ENCODE results near the gene TOX2.
A peak's percentile ranks its signal among the peaks of the same experiment; 100 is the strongest.

Gene TOX2

DNA sequence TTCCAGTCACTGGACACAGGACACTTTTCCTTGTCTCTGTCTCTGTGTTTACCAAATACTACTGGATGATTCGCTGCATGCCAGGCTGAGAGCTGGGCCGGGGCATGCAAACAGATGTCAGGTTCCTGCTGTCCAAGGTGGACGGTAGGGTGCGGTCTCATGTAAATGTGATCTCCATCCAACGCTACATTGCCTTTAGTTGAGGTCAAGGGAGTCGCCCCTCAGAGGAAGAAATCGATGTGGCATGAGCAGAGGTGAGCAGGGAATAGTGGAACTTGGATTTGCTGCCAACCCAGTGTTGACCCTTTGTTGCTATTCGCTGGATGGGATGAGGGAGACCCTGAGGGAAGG, 9.8 kb upstream of the TOX2 start:
- no peak for DNase-seq (ENCODE audit: low read depth)
- H3K4me3 ChIP-seq (replicated peaks; ENCODE audit: low read depth, low read length): no peak overlapping the region
- TF ChIP-seq, protein P1, sequence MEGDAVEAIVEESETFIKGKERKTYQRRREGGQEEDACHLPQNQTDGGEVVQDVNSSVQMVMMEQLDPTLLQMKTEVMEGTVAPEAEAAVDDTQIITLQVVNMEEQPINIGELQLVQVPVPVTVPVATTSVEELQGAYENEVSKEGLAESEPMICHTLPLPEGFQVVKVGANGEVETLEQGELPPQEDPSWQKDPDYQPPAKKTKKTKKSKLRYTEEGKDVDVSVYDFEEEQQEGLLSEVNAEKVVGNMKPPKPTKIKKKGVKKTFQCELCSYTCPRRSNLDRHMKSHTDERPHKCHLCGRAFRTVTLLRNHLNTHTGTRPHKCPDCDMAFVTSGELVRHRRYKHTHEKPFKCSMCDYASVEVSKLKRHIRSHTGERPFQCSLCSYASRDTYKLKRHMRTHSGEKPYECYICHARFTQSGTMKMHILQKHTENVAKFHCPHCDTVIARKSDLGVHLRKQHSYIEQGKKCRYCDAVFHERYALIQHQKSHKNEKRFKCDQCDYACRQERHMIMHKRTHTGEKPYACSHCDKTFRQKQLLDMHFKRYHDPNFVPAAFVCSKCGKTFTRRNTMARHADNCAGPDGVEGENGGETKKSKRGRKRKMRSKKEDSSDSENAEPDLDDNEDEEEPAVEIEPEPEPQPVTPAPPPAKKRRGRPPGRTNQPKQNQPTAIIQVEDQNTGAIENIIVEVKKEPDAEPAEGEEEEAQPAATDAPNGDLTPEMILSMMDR (IDR thresholded peaks at IDR 0.05; ENCODE audit: low read length, missing control alignments): no peak

DNA sequence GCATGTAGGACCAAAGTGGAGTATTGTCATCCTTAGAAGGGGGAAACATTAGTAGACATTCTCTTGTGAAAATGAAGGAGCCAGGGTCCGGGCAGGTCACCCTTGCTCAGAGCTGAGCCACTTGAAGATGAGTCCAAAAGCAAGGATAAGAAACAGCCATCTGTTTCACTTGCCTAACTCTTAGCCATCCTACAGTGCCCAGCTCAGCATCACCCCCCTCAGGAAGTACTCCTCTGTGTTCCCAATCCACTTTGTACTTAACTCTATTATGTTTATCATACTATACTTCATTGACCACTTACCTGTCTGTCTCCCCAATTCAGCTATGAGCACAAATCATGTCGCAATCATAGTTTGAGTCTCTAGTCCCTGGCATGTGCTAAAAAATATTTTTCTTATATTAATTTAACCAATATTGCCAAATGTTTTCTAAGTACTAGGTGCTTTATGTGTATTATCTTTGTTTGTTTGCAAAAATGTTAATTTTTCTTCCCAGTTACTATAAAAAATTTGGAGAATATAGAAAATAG, 8.1 kb upstream of the TOX2 start:
- TF ChIP-seq, protein P1 (IDR thresholded peaks at IDR 0.05; ENCODE audit: low read length, missing control alignments): no peak
- no peak for DNase-seq (ENCODE audit: low read depth)
- no peak overlapping the region for H3K4me3 ChIP-seq (replicated peaks; ENCODE audit: low read depth, low read length)

DNA sequence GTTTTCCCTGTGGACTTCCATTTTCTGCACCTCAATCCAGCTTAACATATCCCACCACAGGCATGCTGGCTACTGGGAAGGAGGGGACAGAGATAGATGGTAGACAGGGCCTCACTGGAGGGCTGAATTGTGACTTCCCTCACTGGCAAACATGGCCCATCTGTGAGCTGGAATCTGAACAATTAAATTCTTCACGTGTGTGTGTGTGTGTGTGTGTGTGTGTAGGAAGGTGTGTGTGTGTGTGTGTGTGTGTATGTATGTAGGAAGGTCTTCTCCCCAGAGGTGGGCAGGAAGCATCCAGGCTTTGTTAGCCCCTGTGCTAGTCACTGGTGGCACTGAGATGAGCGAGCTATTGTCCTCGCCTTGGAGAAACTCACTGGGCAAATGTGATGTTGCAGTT, 5.4 kb upstream of the TOX2 start:
- DNase-seq (ENCODE audit: low read depth): no peak
- no peak overlapping the region for H3K4me3 ChIP-seq (replicated peaks; ENCODE audit: low read depth, low read length)
- TF ChIP-seq, protein P1 (IDR thresholded peaks at IDR 0.05; ENCODE audit: low read length, missing control alignments): no peak

DNA sequence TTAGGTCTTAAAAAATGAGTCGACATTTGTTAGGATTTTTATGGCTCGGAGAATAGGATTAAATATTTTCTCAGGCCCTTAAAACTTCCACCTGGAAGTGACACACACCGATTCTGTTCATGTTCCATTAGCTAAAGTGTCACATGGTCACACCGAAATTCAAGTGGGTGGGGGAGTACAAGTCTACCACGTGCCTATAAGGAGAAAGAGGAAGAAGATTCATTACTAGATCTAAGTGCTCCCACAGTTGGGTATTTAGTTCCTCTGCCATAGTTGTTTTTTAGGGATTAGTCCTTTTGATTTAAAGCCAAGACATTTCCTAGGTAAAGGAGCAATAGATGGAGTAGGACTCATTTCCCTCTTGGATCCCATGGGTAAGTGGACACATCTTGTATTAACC, 4.9 kb upstream of the TOX2 start:
- H3K4me3 ChIP-seq (replicated peaks; ENCODE audit: low read depth, low read length): no peak overlapping the region
- TF ChIP-seq, protein P1 (IDR thresholded peaks at IDR 0.05; ENCODE audit: low read length, missing control alignments): no peak
- no peak for DNase-seq (ENCODE audit: low read depth)

DNA sequence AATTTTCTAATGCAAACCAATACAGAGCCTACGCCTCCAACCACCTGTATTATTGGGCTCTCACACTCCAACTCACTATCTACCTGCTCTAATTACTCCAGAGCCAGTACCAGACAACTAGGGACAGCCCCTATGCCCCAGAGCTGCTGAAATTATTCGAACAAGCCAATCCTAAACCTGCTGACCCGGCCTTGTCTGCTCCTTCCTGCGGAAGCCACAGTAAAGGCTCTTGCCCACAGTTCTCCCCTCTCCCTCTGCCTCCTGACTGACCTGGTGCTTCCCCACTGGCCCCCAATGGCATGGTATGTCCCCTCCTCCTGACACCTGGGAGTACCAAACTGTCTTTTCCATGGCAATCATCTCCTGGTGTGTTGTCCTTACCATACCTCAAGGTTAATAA, 4.1 kb upstream of the TOX2 start:
- DNase-seq (ENCODE audit: low read depth): no peak
- TF ChIP-seq, protein P1 (IDR thresholded peaks at IDR 0.05; ENCODE audit: low read length, missing control alignments): no peak
- no peak overlapping the region for H3K4me3 ChIP-seq (replicated peaks; ENCODE audit: low read depth, low read length)

DNA sequence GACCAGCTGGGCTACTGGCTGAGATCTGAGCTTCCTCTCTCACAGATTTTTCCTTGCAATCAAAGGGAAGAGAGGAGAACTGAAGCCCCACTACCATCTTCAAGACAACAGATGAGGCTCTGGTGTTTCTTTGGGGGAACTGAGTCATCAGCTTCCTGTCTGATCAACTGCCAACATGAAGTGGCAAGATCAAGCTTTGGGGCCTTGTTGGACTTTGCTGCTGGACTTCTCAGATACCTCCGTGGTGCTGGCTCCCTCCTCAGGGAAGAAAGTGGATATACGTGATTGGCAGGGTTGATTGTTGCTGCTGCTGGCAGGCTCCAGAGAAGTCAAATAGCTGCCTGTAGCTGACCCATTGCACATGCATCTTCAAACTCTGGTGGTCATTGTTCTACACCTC, 3.6 kb upstream of the TOX2 start:
- H3K4me3 ChIP-seq (replicated peaks; ENCODE audit: low read depth, low read length): no peak overlapping the region
- peak; percentile 90 for DNase-seq (ENCODE audit: low read depth)
- TF ChIP-seq, protein P1 (IDR thresholded peaks at IDR 0.05; ENCODE audit: low read length, missing control alignments): peak; percentile 51

DNA sequence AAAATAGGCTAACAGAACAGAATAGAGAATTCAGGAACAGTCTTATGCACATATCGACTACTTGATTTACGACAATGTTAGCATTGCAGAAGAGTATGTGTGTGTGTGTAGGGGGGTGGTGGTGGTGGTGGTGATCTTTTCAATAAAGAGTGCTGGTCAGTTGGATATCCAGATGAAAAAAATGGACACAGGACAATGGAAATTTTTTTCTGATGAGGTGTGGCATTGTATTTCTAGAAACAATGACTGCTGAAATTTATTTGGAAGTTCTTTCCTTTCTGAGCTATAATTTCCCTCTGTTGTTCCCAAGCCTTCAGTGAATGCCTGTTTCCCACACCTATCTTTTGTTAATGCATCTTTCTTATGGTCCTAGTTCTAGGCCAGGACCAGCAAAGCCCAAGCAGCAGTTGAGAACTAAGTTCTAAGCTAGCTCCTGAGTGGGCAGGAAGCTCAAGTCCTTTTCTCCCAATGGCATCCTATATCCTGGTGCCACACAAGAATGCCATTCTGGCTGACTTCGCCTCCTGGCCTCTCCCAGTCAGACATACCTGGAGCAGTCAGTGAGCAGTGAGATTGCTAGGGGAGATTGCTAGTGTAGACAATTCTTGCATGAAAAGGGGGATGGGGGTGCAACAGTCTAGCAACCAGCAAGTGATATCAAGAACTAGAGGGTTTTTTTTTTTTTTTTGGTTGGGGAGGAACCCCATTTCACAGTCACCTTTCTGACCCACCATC, 1.2 kb upstream of the TOX2 start:
- DNase-seq (ENCODE audit: low read depth): no peak
- H3K4me3 ChIP-seq (replicated peaks; ENCODE audit: low read depth, low read length): no peak overlapping the region
- TF ChIP-seq, protein P1 (IDR thresholded peaks at IDR 0.05; ENCODE audit: low read length, missing control alignments): no peak
